ENCODE measurements around the gene SDS.

- TF ChIP-seq GATA2 (IDR thresholded peaks at IDR 0.05; ENCODE audit: low read depth, low read length) = no peak
- TF ChIP-seq GATA3 (IDR thresholded peaks at IDR 0.05; ENCODE audit: low read depth, low read length) = no peak
Observed at GRCh38 chr12:113425960-113426453, 22.3 kb upstream of the SDS start.

Measured in SH-SY5Y (cell line).